RWPE2 (cell line): ENCODE results near the gene TAOK3.

Experiments used
- ATAC-seq: fragments of 200-7000 bp; cut with Tn5 transposase; 3 replicates; pipeline ENCODE4 v1.9.1; 2021; ENCODE audit warnings: low read depth
- DNase-seq: peaks from one replicate; pipeline ENCODE4 v3.0.0-alpha.2; 2020; ENCODE audit warnings: low spot score
- H3K27ac ChIP-seq: fragments of 450-650 bp; 2 replicates; pipeline ENCODE4 v1.5.1; 2017; ENCODE audit warnings: mild to moderate bottlenecking; ENCODE audit not compliant: poor library complexity, severe bottlenecking
- H3K27me3 ChIP-seq: fragments of 250-450 bp; sonication (Bioruptor Pico); 2 replicates; pipeline ENCODE4 v1.5.1; 2021; ENCODE audit warnings: mild to moderate bottlenecking, moderate library complexity; ENCODE audit not compliant: insufficient read depth, poor library complexity, severe bottlenecking
- H3K36me3 ChIP-seq: fragments of 250-450 bp; sonication (Bioruptor Pico); 2 replicates; pipeline ENCODE4 v1.5.1; 2020; ENCODE audit warnings: low read depth, mild to moderate bottlenecking, moderate library complexity
- H3K4me1 ChIP-seq: fragments of 250-450 bp; sonication (Bioruptor Pico); 2 replicates; pipeline ENCODE4 v1.5.1; 2021; ENCODE audit warnings: mild to moderate bottlenecking, moderate library complexity; ENCODE audit not compliant: insufficient read depth, poor library complexity, severe bottlenecking
- H3K4me3 ChIP-seq: fragments of 250-450 bp; sonication (Bioruptor Pico); 2 replicates; pipeline ENCODE4 v1.5.1; 2021; ENCODE audit warnings: mild to moderate bottlenecking, moderate library complexity; ENCODE audit not compliant: severe bottlenecking
- H3K9me3 ChIP-seq: fragments of 250-450 bp; sonication (Bioruptor Pico); 2 replicates; pipeline ENCODE4 v1.5.1; 2021; ENCODE audit warnings: mild to moderate bottlenecking, moderate library complexity; ENCODE audit not compliant: severe bottlenecking
- TF ChIP-seq, protein P1 (sequence below): fragments of 450-650 bp; IDR thresholded peaks from one replicate; pipeline ENCODE4 v1.5.1; 2017; ENCODE audit warnings: mild to moderate bottlenecking, moderate library complexity; ENCODE audit not compliant: poor library complexity, severe bottlenecking

The TAOK3 gene

DNA sequence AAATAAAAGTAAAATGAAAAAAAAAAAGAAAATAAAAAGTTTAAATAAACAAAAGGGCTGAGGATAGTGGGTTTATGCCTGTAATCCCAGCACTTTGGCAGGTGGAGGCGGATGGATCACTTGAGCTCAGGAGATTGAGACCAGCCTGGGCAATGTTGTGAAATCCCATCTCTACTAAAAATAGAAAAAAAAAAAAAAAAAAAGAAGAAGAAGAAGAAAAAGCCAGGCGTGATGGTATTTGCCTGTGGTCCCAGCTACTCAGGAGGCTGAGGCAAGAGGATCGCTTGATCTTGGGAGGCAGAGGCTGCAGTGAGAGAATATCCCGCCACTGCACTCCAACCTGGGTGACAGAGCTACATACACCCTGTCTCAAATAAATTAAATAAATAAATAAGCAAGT, 3.9 kb downstream of the TAOK3 start:
- H3K9me3 ChIP-seq = no peaks in the 10 kb centered on the region
- peaks cover 3% of the 10 kb centered on the region; the same call in 1 of the 2 replicates for H3K36me3 ChIP-seq
- ATAC-seq (no peak), DNase-seq (no peak)
- H3K4me3 ChIP-seq = no peak overlapping the region
- H3K4me1 ChIP-seq = peaks cover 14% of the 10 kb centered on the region
- TF ChIP-seq, protein P1, sequence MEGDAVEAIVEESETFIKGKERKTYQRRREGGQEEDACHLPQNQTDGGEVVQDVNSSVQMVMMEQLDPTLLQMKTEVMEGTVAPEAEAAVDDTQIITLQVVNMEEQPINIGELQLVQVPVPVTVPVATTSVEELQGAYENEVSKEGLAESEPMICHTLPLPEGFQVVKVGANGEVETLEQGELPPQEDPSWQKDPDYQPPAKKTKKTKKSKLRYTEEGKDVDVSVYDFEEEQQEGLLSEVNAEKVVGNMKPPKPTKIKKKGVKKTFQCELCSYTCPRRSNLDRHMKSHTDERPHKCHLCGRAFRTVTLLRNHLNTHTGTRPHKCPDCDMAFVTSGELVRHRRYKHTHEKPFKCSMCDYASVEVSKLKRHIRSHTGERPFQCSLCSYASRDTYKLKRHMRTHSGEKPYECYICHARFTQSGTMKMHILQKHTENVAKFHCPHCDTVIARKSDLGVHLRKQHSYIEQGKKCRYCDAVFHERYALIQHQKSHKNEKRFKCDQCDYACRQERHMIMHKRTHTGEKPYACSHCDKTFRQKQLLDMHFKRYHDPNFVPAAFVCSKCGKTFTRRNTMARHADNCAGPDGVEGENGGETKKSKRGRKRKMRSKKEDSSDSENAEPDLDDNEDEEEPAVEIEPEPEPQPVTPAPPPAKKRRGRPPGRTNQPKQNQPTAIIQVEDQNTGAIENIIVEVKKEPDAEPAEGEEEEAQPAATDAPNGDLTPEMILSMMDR = no peak
- no peaks in the 10 kb centered on the region for H3K27me3 ChIP-seq
- no peak overlapping the region for H3K27ac ChIP-seq

DNA sequence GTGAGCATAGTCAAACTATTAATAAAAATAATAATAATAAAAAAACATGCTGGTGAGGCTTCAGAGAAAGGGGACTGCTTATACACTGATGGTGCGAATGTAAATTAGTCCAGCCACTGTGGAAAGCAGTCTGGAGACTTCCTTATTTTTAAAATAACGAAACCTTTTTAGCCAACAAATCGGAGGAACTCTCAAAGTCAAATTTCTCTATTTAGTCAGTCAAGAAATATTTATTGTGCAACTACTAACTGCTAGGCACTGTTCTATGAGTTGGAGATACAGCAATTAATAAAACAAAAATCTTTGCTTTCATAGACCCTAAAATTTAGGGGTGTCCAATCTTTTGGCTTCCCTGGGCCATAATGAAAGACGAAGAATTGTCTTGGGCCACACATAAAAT, 10.8 kb downstream of the TAOK3 start:
- H3K9me3 ChIP-seq = no peaks in the 10 kb centered on the region
- no peak for DNase-seq
- no peaks in the 10 kb centered on the region for H3K27me3 ChIP-seq
- H3K36me3 ChIP-seq = peaks cover 3% of the 10 kb centered on the region; the same call in 1 of the 2 replicates
- TF ChIP-seq, protein P1 = no peak
- peaks cover 44% of the 10 kb centered on the region for H3K4me1 ChIP-seq
- H3K27ac ChIP-seq = peak overlapping the region; percentile 86
- H3K4me3 ChIP-seq = no peak overlapping the region
- no peak for ATAC-seq

DNA sequence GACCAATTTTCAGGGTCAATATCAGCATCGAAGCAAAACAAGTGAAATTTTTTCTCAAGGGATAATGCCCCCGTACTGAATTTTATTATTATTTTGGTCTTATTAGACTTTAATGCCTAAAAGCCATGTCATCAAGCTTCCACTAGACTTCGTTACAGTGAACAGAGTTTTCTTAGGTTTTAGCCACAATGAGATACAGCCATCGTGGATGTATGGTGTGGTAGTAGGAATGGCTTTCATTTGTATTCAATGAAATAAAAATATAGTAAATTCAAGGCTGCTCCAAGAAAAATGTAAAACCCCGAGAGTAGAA, 11.7 kb downstream of the TAOK3 start:
- H3K36me3 ChIP-seq = peaks cover 3% of the 10 kb centered on the region; the same call in 1 of the 2 replicates
- TF ChIP-seq, protein P1 = no peak
- no peak overlapping the region for H3K4me3 ChIP-seq
- H3K27ac ChIP-seq = peak overlapping the region; percentile 86
- ATAC-seq (no peak), DNase-seq (no peak)
- no peaks in the 10 kb centered on the region for H3K9me3 ChIP-seq
- peaks cover 49% of the 10 kb centered on the region for H3K4me1 ChIP-seq
- H3K27me3 ChIP-seq = no peaks in the 10 kb centered on the region

DNA sequence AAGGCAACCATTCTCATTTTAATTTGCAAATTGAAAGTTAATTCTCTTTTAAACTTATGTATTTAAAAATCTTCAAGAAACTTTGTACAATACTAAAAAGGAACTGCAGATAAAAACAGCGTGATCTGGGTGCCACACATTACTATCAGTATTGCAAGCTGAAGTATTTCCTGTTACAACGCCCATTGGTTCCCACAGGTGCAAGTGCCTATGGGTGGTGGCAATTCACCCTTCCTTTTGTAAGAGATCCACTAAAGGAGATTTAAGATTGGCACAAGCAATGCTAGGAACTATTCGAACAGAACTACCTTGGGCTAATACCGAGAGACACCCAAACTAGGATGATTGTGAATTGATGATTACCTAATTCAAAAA, 13.2 kb downstream of the TAOK3 start:
- H3K36me3 ChIP-seq = peaks cover 9% of the 10 kb centered on the region; the same call in 1 of the 2 replicates
- ATAC-seq = no peak
- peaks cover 55% of the 10 kb centered on the region for H3K4me1 ChIP-seq
- no peak for DNase-seq
- no peaks in the 10 kb centered on the region for H3K27me3 ChIP-seq
- peaks cover 2% of the 10 kb centered on the region for H3K9me3 ChIP-seq
- no peak overlapping the region for H3K4me3 ChIP-seq
- peak overlapping the region; percentile 86 for H3K27ac ChIP-seq
- TF ChIP-seq, protein P1 = no peak

DNA sequence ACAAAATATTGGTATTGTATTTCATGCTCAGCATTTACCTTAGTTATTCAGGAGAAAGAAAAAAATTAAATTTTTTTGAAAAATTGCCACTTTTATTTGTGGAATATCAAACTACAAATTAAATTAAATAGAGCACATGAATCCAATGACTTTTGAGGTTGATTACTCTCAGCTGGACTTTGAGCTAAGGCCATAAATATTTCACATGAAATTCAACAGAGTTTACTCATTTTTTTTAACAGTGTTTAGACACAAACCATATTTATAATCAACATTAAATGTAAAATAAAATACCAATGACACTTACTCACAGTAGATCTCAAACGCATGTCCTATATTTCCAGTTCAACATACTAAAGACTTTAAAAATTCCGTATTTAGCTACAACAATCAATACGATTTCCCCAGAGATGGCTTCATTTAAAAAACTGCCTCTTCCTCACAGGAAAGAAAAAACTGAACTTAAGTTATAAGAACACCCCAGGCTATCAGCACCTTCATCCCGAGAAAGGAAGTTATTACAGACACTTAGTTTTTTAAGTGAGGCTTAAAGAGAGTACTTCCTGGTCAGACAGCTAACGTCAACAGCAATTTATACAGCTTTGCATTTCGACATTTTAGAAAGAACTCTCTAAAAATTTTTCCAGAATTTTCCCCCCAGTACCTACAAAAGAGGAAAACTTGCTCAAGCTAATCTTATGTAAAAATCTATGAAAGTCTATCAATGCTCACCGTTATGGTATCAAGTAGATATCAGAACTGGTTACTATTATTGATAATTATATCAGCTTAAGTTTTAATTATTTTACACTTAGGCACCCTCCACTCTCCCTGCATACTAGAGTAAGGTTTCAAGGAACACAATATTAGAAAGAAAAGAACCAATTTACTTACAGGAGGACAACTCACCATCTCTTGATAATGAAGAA, 13.8 kb downstream of the TAOK3 start:
- H3K9me3 ChIP-seq = peaks cover 4% of the 10 kb centered on the region
- 0 out of 2 replicates have a peak, but pooled peaks cover 6% of the 10 kb centered on the region for H3K36me3 ChIP-seq
- peak overlapping the region; percentile 86 for H3K27ac ChIP-seq
- TF ChIP-seq, protein P1 = no peak
- peaks cover 55% of the 10 kb centered on the region for H3K4me1 ChIP-seq
- ATAC-seq = no peak
- DNase-seq = no peak
- no peaks in the 10 kb centered on the region for H3K27me3 ChIP-seq
- H3K4me3 ChIP-seq = peak overlapping the region; percentile 3
